H1 (cell line): ENCODE results near the gene SRPRB. TPM values are rescaled to one million over a fixed set of nuclear protein-coding genes. Genes with fewer than 3 reads are reported as not detected.

Experiments
- CTCF ChIA-PET: fragments of 300-600 bp; sonication (Branson Sonifier 250); formaldehyde crosslinking; loops from one replicate; lab custom pipeline; 2021; ENCODE audit not compliant: partially characterized antibody; lab: Charles Lee
- POLR2A ChIA-PET: fragments of 300-600 bp; sonication (Branson Sonifier 250); formaldehyde crosslinking; loops from one replicate; lab custom pipeline; 2021; ENCODE audit warnings: inconsistent platforms; ENCODE audit not compliant: partially characterized antibody; lab: Charles Lee
- DNase-seq, 2 experiments: peaks; one replicate each; pipeline versions ENCODE4 v3.0.0 to v3.0.0-alpha.2; 2010 to 2022; ENCODE audit warnings: low spot score in 2 of 2, low read depth in 1 of 2, mixed read lengths in 1 of 2
- FAIRE-seq: peaks from 2 replicates; lab custom pipeline; 2011; peaks lifted over from hg19 to GRCh38; lab: Jason Lieb, UNC
- H2AFZ ChIP-seq: 2 replicates; pipeline ENCODE4 v1.8.1; 2012; ENCODE audit warnings: low read length, inconsistent platforms
- H2AK5ac ChIP-seq: 2 replicates; pipeline ENCODE4 v1.6.1; 2013; ENCODE audit warnings: low read depth, low read length
- H2BK120ac ChIP-seq: replicated peaks from 2 replicates; pipeline ENCODE3; 2013; ENCODE audit warnings: low read depth, low read length, inconsistent platforms
- H2BK12ac ChIP-seq: 2 replicates; pipeline ENCODE4 v1.6.1; 2013; ENCODE audit warnings: low read depth, low read length
- H2BK15ac ChIP-seq: 2 replicates; pipeline ENCODE4 v1.6.1; 2013; ENCODE audit warnings: low read length
- H2BK20ac ChIP-seq: 2 replicates; pipeline ENCODE4 v1.6.1; 2013; ENCODE audit warnings: low read length
- H2BK5ac ChIP-seq: 2 replicates; pipeline ENCODE4 v1.6.1; 2013; ENCODE audit warnings: low read depth, low read length
- H3K14ac ChIP-seq: 2 replicates; pipeline ENCODE4 v1.6.1; 2013; ENCODE audit warnings: inconsistent platforms; ENCODE audit not compliant: insufficient read length
- H3K18ac ChIP-seq: 2 replicates; pipeline ENCODE4 v1.6.1; 2013; ENCODE audit warnings: low read length; ENCODE audit errors: extremely low read depth
- H3K23ac ChIP-seq: 2 replicates; pipeline ENCODE4 v1.6.1; 2013; ENCODE audit warnings: inconsistent platforms; ENCODE audit not compliant: insufficient read length
- H3K23me2 ChIP-seq: 2 replicates; pipeline ENCODE4 v1.6.1; 2013; ENCODE audit warnings: low read depth, low read length
- H3K27ac ChIP-seq: 2 replicates; pipeline ENCODE4 v1.6.1; 2011; ENCODE audit warnings: low read depth, low read length, inconsistent platforms
- H3K27me3 ChIP-seq, 4 experiments: replicated peaks in 1 of 4; 1 replicate in 1 of 4; 2 replicates in 3 of 4; pipeline versions ENCODE4 v1.6.1 to v1.8.1; 2011 to 2013; ENCODE audit warnings: low read length in 3 of 4, mild to moderate bottlenecking in 3 of 4, inconsistent platforms in 2 of 4, mixed read lengths in 2 of 4, moderate library complexity in 1 of 4; ENCODE audit not compliant: control insufficient read depth in 3 of 4, insufficient read depth in 3 of 4; ENCODE audit errors: extremely low read depth in 1 of 4
- H3K36me3 ChIP-seq, 4 experiments: 2 replicates each; pipeline versions ENCODE4 v1.6.1 to v1.8.1; 2011 to 2013; ENCODE audit warnings: mild to moderate bottlenecking in 4 of 4, low read length in 3 of 4, moderate library complexity in 2 of 4, control low read depth in 1 of 4, inconsistent platforms in 1 of 4; ENCODE audit not compliant: insufficient read depth in 4 of 4, control insufficient read depth in 2 of 4
- H3K4ac ChIP-seq: replicated peaks from 2 replicates; pipeline ENCODE3; 2013; ENCODE audit warnings: low read length, low read depth, mixed read lengths, inconsistent platforms; ENCODE audit not compliant: insufficient read length
- H3K4me1 ChIP-seq, 4 experiments: replicated peaks in 1 of 4; 1 replicate in 1 of 4; 2 replicates in 3 of 4; pipeline versions ENCODE4 v1.6.1 to v1.8.1; 2011 to 2013; ENCODE audit warnings: low read length in 3 of 4, inconsistent platforms in 2 of 4, mixed read lengths in 1 of 4; ENCODE audit not compliant: insufficient read depth in 4 of 4, control insufficient read depth in 3 of 4
- H3K4me2 ChIP-seq, 2 experiments: 2 replicates each; pipeline versions ENCODE4 v1.6.1 to v1.8.1; 2011 to 2013; ENCODE audit warnings: low read depth in 2 of 2, low read length in 2 of 2, control low read depth in 1 of 2, inconsistent platforms in 1 of 2, mild to moderate bottlenecking in 1 of 2; ENCODE audit not compliant: insufficient read depth in 1 of 2
- H3K4me3 ChIP-seq, 4 experiments: fragments of 200-600, 300-600 bp in 1 of 4; sonication (generic), shearing (Covaris generic), sonication (Bioruptor Twin) in 1 of 4; 2 replicates each; pipeline versions ENCODE4 v1.5.1 to v1.8.1; 2011 to 2016; ENCODE audit warnings: low read length in 4 of 4, low read depth in 3 of 4, control low read depth in 2 of 4, inconsistent platforms in 2 of 4, mild to moderate bottlenecking in 2 of 4, mixed read lengths in 1 of 4, moderate library complexity in 1 of 4; ENCODE audit not compliant: insufficient read depth in 2 of 4; ENCODE audit errors: extremely low read depth in 1 of 4
- H3K56ac ChIP-seq: replicated peaks from 2 replicates; pipeline ENCODE3; 2013; ENCODE audit warnings: low read depth, mild to moderate bottlenecking, mixed read lengths, low read length, inconsistent platforms; ENCODE audit not compliant: insufficient read length
- H3K79me1 ChIP-seq: 2 replicates; pipeline ENCODE4 v1.6.1; 2013; ENCODE audit warnings: low read depth, low read length, control low read depth
- H3K79me2 ChIP-seq, 2 experiments: 2 replicates each; pipeline versions ENCODE4 v1.6.1 to v1.8.1; 2012 to 2013; ENCODE audit warnings: low read length in 2 of 2, mild to moderate bottlenecking in 2 of 2, inconsistent platforms in 1 of 2; ENCODE audit not compliant: insufficient read depth in 2 of 2, control insufficient read depth in 1 of 2
- H3K9ac ChIP-seq, 4 experiments: replicated peaks in 1 of 4; 1 replicate in 1 of 4; 2 replicates in 3 of 4; pipeline versions ENCODE4 v1.6.1 to v1.8.1; 2011 to 2013; ENCODE audit warnings: low read depth in 3 of 4, low read length in 3 of 4, control low read depth in 2 of 4, mild to moderate bottlenecking in 2 of 4, moderate library complexity in 2 of 4, inconsistent platforms in 1 of 4; ENCODE audit errors: extremely low read depth in 1 of 4
- H3K9me3 ChIP-seq, 2 experiments: 2 replicates each; pipeline versions ENCODE4 v1.6.1 to v1.8.1; 2012 to 2013; ENCODE audit warnings: mild to moderate bottlenecking in 2 of 2, moderate library complexity in 2 of 2, control low read depth in 1 of 2, inconsistent platforms in 1 of 2, low read depth in 1 of 2, low read length in 1 of 2, mixed read lengths in 1 of 2; ENCODE audit not compliant: insufficient read depth in 2 of 2
- H4K20me1 ChIP-seq, 2 experiments: replicated peaks in 1 of 2; 2 replicates each; pipeline versions ENCODE3 to v1.8.1; 2011 to 2013; ENCODE audit warnings: inconsistent platforms in 2 of 2, low read length in 2 of 2, mild to moderate bottlenecking in 1 of 2; ENCODE audit not compliant: insufficient read depth in 2 of 2, control insufficient read depth in 1 of 2
- H4K5ac ChIP-seq: 2 replicates; pipeline ENCODE4 v1.6.1; 2013; ENCODE audit warnings: low read length, low read depth, mixed read lengths, inconsistent platforms; ENCODE audit not compliant: insufficient read length
- H4K8ac ChIP-seq: 2 replicates; pipeline ENCODE4 v1.8.0; 2013; ENCODE audit warnings: mild to moderate bottlenecking, moderate library complexity, low read length, inconsistent platforms; ENCODE audit not compliant: insufficient read depth; ENCODE audit errors: extremely low read depth
- H4K91ac ChIP-seq: replicated peaks from 2 replicates; pipeline ENCODE3; 2013; ENCODE audit warnings: low read length, mixed read lengths, inconsistent platforms; ENCODE audit not compliant: insufficient read length
- BRCA1 ChIP-seq: IDR thresholded peaks from 2 replicates; pipeline ENCODE4 v1.6.1; 2012; ENCODE audit warnings: low read depth, low read length, improper control_type of control experiment
- CBX8 ChIP-seq: fragments of 300-800, 300-1000 bp; sonication (generic); IDR thresholded peaks from 2 replicates; pipeline ENCODE4 v1.7.1; 2016; ENCODE audit warnings: low read depth, low read length, borderline replicate concordance
- KDM4A ChIP-seq: IDR thresholded peaks from one replicate; pipeline ENCODE4 v1.7.1; 2012; ENCODE audit warnings: low read depth, mild to moderate bottlenecking, moderate library complexity, low read length, inconsistent platforms; ENCODE audit not compliant: severe bottlenecking
- NRF1 ChIP-seq: IDR thresholded peaks from 2 replicates; pipeline ENCODE4 v1.6.1; 2011; ENCODE audit warnings: mild to moderate bottlenecking, low read depth, low read length, improper control_type of control experiment
- RFX5 ChIP-seq: IDR thresholded peaks from 2 replicates; pipeline ENCODE4 v1.6.1; 2011; ENCODE audit warnings: low read depth, low read length, improper control_type of control experiment, borderline replicate concordance
- SIN3A ChIP-seq, 2 experiments: IDR thresholded peaks in 1 of 2; conservative IDR thresholded peaks in 1 of 2; 2 replicates each; pipeline ENCODE4 v1.6.1; 2011 to 2012; ENCODE audit warnings: low read length in 2 of 2, improper control_type of control experiment in 1 of 2, low read depth in 1 of 2, mild to moderate bottlenecking in 1 of 2
- WGBS, 2 experiments: shearing (Covaris generic) in 1 of 2; methylation state at CpG; one replicate each; pipeline versions ENCODE4 v1.1.6 to v1.1.7; 2013 to 2015; ENCODE audit warnings: low lambda C conversion rate in 2 of 2, mixed read lengths in 2 of 2, inconsistent platforms in 1 of 2, low coverage in 1 of 2, missing lambda C conversion rate in 1 of 2; ENCODE audit not compliant: insufficient replicate concordance in 2 of 2, insufficient coverage in 1 of 2, insufficient read length in 1 of 2; ENCODE audit errors: extremely low coverage in 1 of 2, missing lambda C conversion rate in 1 of 2; 5-methylcytosine and 5-hydroxymethylcytosine counted together
- polyA plus RNA-seq, 7 experiments: library from polyadenylated mRNA; depleted of rRNA in 3 of 7; stranded (reverse) in 5 of 7; unstranded in 2 of 7; fragments of >200 nt in 5 of 7; fragments of 200-250 nt in 2 of 7; gene quantifications; 1 replicate in 5 of 7; 2 replicates in 1 of 7; 4 replicates in 1 of 7; pipeline versions ENCODE4 v1.2.1 to v1.2.3, GENCODE V29; 2011 to 2013; ENCODE audit warnings: missing spikeins in 2 of 7, mixed read lengths in 2 of 7
- total RNA-seq: library from RNA; stranded (reverse); fragmentation: NEBNext Ultra II Directional; extraction: Animal tissue kit (Norgen Biotek cat#: 25700); gene quantifications from 2 replicates; pipeline ENCODE4 v1.2.1, GENCODE V29; 2021
- TF ChIP-seq, protein P1 (sequence below): IDR thresholded peaks from 2 replicates; pipeline ENCODE4 v1.6.1; 2012; ENCODE audit warnings: inconsistent platforms

SRPRB gene
- total and polyA plus RNA-seq, 2 of the 8 experiments (the other 6 are each of a cell fraction or from before 2014, with no cell fraction given): 15.9 to 49.8 TPM

DNA sequence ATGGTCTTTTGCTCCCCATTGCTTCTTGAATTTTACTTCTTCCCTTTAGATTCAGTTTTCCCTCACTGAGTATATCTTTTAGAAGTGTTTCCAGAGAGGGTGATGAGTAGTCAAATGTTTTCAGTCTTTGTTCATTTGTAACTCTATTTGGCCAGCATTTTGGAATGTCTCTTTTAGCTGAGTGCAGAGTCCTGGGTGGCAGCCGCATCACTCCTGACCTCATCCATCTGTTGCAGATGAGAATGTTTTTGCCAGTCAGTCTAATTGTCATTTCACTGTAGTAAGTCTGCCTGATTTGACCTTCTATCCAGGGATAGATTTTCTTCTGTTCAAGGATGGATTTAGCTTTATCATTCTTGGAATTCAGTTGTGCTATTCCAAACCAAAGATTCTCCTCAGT is 7.3 kb downstream of the SRPRB start:
- no peaks in the 10 kb centered on the region for H3K79me2 ChIP-seq
- H3K4me1 ChIP-seq: no peaks in the 10 kb centered on the region
- H3K4ac ChIP-seq: no peak overlapping the region
- peaks cover 9 to 67% (median 34%) of the 10 kb centered on the region in 4 experiments; a peak in 7 of 8 replicates for H3K36me3 ChIP-seq
- H4K91ac ChIP-seq: no peak overlapping the region
- no peak overlapping the region for H3K4me2 ChIP-seq
- H3K56ac ChIP-seq: no peak overlapping the region
- H3K9me3 ChIP-seq: no peaks in the 10 kb centered on the region
- H2BK5ac ChIP-seq: no peak overlapping the region
- H2BK12ac ChIP-seq: no peak overlapping the region
- H4K8ac ChIP-seq: no peak overlapping the region
- H3K4me3 ChIP-seq: no peak overlapping the region
- no peaks in the 10 kb centered on the region for H3K79me1 ChIP-seq
- H3K9ac ChIP-seq: no peak overlapping the region
- no peak overlapping the region for H3K23ac ChIP-seq
- H3K23me2 ChIP-seq: no peaks in the 10 kb centered on the region
- no peak overlapping the region for H2AK5ac ChIP-seq
- WGBS, 2 experiments: 89% methylated on average over 1 of the region's 1 CpG; no CpG with 5 or more reads in 1 of the 2 experiments
- no peak overlapping the region for H3K27ac ChIP-seq
- H2BK20ac ChIP-seq: no peak overlapping the region
- H2BK15ac ChIP-seq: no peak overlapping the region
- no peak overlapping the region for H2AFZ ChIP-seq
- FAIRE-seq: no peak
- POLR2A ChIA-PET: no interaction called here
- H3K27me3 ChIP-seq: no peaks in the 10 kb centered on the region
- H4K5ac ChIP-seq: no peak overlapping the region
- H3K14ac ChIP-seq: no peak overlapping the region
- DNase-seq: no peak
- no peaks in the 10 kb centered on the region for H4K20me1 ChIP-seq
- TF ChIP-seq CBX8 (no peak), KDM4A (no peak), SIN3A (conservative IDR thresholded peaks at IDR 0.05 in 1 of 2, IDR thresholded peaks at IDR 0.05 in 1 of 2; ENCODE audit: low read depth in 1 of 2, low read length in 2 of 2) (no peak), RFX5 (no peak), BRCA1 (no peak), NRF1 (no peak)
- TF ChIP-seq, protein P1, sequence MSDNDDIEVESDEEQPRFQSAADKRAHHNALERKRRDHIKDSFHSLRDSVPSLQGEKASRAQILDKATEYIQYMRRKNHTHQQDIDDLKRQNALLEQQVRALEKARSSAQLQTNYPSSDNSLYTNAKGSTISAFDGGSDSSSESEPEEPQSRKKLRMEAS: no peak
- no peak overlapping the region for H2BK120ac ChIP-seq
- CTCF ChIA-PET: interaction anchor here (1.1 kb wide), 1 partner anchor 13 kb away, joined by 3 read pairs; no protein-coding TSS in a partner anchor
- no peak overlapping the region for H3K18ac ChIP-seq
